HG03354 (cell line): ENCODE measurements around the gene OLFML2B.
"Not testable (repeated sequence)": the region's sequence is repeated elsewhere in the genome, so short reads cannot be mapped to it uniquely, and the experiment has no call there.

Source experiments
- ATAC-seq: cut with Tn5 transposase; IDR thresholded peaks from one replicate; pipeline ENCODE4 v1.9.1; 2021; ENCODE audit warnings: mild to moderate bottlenecking; ENCODE audit not compliant: unreplicated experiment, poor library complexity, severe bottlenecking

The OLFML2B gene

GRCh38 chr1:162023547-162024501 lies at the start of gene OLFML2B:
Gene OLFML2B (minus strand): TSS chr1:162023869. CDS start chr1:162023430, 439 bp downstream.
- peak; percentile 53 for ATAC-seq

- ATAC-seq = no peak
Observed at GRCh38 chr1:162072740-162073139, 49.1 kb upstream of the OLFML2B start.

GRCh38 chr1:162070825-162071224 lies 47.2 kb upstream of the OLFML2B start:
- no peak for ATAC-seq

GRCh38 chr1:162070094-162070748 lies 46.6 kb upstream of the OLFML2B start:
- ATAC-seq = no peak

GRCh38 chr1:162069334-162070093 lies 45.8 kb upstream of the OLFML2B start, which contains the start of gene NOS1AP:
Gene NOS1AP (plus strand): TSS chr1:162069691. CDS start chr1:162070178, 487 bp downstream.
- ATAC-seq = peak; percentile 98

GRCh38 chr1:162068301-162068700 lies 44.6 kb upstream of the OLFML2B start:
- ATAC-seq = no peak

GRCh38 chr1:162067466-162067865 lies 43.8 kb upstream of the OLFML2B start:
- ATAC-seq = no peak

GRCh38 chr1:162066836-162067235 lies 43.2 kb upstream of the OLFML2B start:
- ATAC-seq = not testable (repeated sequence)

- ATAC-seq = no peak
Observed at GRCh38 chr1:162065016-162065415, 41.3 kb upstream of the OLFML2B start.

GRCh38 chr1:162062542-162063015 lies 38.9 kb upstream of the OLFML2B start:
- no peak for ATAC-seq

- no peak for ATAC-seq
Observed at GRCh38 chr1:162060314-162060713, 36.6 kb upstream of the OLFML2B start.

- ATAC-seq = no peak
Observed at GRCh38 chr1:162059721-162060120, 36.1 kb upstream of the OLFML2B start.

- no peak for ATAC-seq
Observed at GRCh38 chr1:162056579-162056978, 32.9 kb upstream of the OLFML2B start.

- ATAC-seq = peak; percentile 71
Observed at GRCh38 chr1:162056043-162056442, 32.4 kb upstream of the OLFML2B start.

GRCh38 chr1:162055062-162055461 lies 31.4 kb upstream of the OLFML2B start:
- no peak for ATAC-seq

GRCh38 chr1:162053949-162054348 lies 30.3 kb upstream of the OLFML2B start:
- ATAC-seq = not testable (repeated sequence)

GRCh38 chr1:162046921-162047320 lies 23.3 kb upstream of the OLFML2B start:
- no peak for ATAC-seq

- ATAC-seq = no peak
Observed at GRCh38 chr1:162042361-162042760, 18.7 kb upstream of the OLFML2B start.

- ATAC-seq = no peak
Observed at GRCh38 chr1:162040657-162041056, 17.0 kb upstream of the OLFML2B start.

- no peak for ATAC-seq
Observed at GRCh38 chr1:162040001-162040400, 16.3 kb upstream of the OLFML2B start.
